GM21717 (cell line): ENCODE results near the gene METTL22.
A peak's percentile ranks its signal among the peaks of the same experiment; 100 is the strongest.

Experiments used
- ATAC-seq: cut with Tn5 transposase; IDR thresholded peaks from one replicate; pipeline ENCODE4 v1.9.1; 2021; ENCODE audit warnings: mild to moderate bottlenecking, moderate library complexity; ENCODE audit not compliant: unreplicated experiment

Gene METTL22, protein sequence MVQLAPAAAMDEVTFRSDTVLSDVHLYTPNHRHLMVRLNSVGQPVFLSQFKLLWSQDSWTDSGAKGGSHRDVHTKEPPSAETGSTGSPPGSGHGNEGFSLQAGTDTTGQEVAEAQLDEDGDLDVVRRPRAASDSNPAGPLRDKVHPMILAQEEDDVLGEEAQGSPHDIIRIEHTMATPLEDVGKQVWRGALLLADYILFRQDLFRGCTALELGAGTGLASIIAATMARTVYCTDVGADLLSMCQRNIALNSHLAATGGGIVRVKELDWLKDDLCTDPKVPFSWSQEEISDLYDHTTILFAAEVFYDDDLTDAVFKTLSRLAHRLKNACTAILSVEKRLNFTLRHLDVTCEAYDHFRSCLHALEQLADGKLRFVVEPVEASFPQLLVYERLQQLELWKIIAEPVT

GRCh38 chr16:8621572-8622314, at the start of gene METTL22:
Gene METTL22 (plus strand): TSS chr16:8621698. CDS start chr16:8625666, 3,968 bp downstream.
- ATAC-seq, result peak; percentile 89

- ATAC-seq, result no peak
These were observed 49.2 kb upstream of the METTL22 start for GRCh38 chr16:8572063-8572918.

DNA sequence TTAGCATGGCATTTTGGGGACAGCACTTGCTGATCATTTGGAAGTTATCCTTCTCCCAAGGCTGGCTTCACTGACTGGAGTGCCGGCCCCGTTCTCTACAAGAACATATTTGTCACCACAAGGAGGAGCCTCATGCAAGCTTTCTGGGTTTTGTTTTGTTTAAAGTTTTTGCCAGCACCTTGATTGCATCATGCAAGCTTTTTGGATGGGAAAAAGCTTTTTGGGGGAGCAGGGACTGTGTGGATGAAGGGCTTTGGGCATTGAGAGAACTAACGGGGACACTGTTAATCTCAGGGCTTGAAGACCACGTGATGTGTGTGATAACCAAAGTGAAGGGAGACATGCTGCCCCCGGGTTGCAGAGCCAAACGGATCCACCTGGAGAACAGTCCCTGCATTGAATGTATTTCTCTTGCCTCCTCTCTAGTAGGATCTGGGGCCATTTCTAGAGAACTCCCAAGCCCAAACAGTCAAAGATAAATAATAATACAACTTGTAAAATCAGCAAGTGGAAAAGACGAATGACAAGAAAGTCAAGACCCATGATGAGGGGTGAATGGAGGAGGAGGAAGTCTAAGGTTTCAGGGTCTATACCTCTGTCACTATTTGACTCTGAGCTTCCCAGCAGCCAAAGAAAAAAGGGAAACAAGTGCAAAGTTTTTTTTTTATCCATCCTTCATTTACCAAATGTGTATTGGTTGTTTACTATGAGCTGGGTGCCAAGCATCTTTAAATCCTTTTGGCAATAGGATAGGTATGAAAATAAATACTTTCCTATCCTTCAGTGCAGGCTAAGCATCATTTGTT, 48.4 kb upstream of the METTL22 start:
- no peak for ATAC-seq

GRCh38 chr16:8575399-8575798, 46.1 kb upstream of the METTL22 start:
- ATAC-seq, result no peak

DNA sequence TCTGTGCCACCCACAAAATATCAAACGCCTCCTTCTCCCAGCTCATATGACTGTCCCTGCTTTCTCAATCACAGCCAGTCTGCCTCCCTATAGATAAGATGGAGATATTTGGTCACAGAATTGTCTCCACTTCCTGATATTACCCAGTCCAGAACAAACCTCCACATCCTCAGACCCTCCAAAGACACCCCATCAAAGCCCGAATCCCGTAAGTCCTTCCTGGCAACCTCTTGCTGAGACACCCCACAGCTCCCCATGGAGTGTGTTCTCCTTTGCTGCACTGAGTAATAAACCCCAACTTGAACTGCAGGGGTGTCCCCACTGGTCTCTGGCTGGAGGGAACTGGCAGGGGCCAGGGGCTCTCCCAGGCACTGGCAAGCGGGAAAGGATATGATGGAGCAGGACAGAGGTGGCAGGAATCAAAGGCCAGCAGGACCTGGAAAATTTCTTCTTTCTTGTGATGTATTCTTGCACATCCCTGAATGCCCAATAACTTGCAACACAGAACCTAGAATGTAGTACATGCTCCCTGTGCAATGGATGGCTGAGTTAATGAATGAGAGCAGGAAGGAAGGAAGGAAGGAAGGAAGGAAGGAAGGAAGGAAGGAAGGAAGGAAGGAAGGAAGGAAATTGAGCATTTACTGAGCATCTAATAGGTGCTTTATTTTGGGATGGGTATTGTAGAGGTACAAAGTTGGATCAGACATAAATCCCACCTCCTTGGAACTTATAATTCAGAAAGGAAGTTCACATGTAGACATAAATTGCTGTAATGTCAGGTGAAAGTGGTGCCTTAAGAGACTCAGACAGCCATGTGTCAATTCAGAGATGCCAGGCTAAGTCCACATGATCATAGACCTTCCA, 45.1 kb upstream of the METTL22 start:
- no peak for ATAC-seq

DNA sequence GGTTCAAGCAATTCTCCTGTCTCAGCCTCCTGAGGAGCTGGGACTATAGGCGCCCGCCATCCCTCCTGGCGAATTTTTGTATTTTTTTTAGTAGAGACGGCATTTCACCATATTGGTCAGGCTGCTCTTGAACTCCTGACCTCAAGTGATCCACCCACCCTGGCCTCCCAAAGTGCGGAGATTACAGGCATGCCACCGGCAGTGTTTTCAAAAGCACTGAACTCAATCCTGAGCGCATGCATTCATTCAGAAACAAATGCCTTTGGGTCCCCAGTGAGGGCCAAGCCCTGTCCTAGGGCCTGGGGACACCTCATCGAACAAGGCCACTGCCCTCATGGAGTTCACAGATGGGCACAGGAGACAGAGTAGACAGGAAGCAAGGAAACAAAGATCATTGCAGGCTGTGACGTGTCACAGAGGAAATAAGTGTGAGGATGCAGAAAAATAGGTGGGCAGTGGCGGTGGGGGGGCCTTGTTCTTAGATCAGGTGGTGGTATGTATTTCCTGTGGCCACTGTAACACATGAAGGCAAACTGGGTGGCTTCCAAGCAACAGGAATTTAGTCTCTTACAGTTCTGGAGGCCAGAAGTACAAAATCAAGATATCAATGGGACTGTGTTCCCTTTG, 43.7 kb upstream of the METTL22 start:
- ATAC-seq, result no peak

- ATAC-seq, result no peak
These were observed 41.9 kb upstream of the METTL22 start for GRCh38 chr16:8579559-8579958.

DNA sequence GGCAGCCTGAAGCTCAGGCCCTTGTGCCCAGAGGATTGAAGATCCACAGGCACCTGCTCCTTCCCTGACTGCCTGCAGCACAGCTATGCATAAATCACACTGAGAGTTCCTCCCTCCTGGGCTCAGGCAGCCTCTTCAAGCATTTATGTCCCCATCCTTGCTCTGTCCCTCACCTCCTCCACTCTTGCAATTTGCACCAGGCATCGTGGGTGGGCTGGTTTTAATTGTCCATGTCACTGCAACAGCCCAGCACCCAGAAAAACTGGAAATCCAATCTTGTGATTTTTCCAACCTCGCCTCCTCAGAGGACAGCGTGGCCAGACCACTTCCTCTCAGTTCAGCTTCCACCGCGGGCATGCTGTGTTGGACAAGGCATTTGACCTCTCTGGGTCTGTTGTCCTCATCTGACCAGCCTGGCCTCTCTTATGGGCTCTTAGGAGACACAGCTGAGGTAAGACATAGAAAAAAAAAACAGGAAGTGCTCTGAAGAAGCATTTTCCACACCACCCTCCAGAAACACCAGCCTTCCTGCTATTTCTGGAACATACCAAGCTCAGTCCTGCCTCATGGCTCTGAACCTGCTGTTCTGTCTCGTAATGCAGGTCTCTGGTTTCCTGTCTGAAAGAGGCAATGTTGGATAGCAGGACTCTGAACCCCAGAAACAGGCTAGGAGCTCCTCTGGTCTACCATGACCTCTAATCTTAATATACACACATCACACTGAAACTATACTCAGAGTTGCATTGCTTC, 39.5 kb upstream of the METTL22 start:
- ATAC-seq, result no peak

GRCh38 chr16:8583199-8583598, 38.3 kb upstream of the METTL22 start:
- ATAC-seq, result no peak

GRCh38 chr16:8583732-8584131, 37.8 kb upstream of the METTL22 start:
- no peak for ATAC-seq

- ATAC-seq, result no peak
These were observed 36.5 kb upstream of the METTL22 start for GRCh38 chr16:8585041-8585440.

DNA sequence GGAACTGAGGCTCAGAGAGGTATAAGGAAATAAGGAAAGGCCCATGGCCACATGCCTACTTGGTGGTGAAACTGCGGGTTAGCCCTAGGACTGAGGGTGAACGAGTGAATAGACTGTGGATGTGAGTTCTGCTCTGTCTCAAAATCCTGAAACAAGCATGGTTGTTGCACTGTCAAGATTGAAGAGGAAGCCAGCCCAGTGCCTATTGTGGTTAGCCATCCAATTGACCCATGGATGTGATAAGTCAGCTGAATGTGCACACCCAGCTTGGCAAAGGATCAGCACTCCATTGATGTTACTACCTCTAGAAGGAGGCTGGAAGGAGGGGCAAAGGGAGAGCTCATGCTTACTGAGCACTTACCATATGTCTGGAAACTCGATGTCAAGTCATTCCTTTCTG, 35.6 kb upstream of the METTL22 start:
- ATAC-seq, result no peak

- no peak for ATAC-seq
These were observed 34.4 kb upstream of the METTL22 start for GRCh38 chr16:8587065-8587464.

GRCh38 chr16:8588682-8589056, 32.8 kb upstream of the METTL22 start:
- ATAC-seq, result no peak

- ATAC-seq, result no peak
These were observed 32.2 kb upstream of the METTL22 start for GRCh38 chr16:8589057-8589899.

GRCh38 chr16:8589900-8590688, 31.4 kb upstream of the METTL22 start, which contains the start of gene TMEM114:
Gene TMEM114 (minus strand): TSS chr16:8590511. CDS start chr16:8589838, 673 bp downstream.
- ATAC-seq, result no peak

DNA sequence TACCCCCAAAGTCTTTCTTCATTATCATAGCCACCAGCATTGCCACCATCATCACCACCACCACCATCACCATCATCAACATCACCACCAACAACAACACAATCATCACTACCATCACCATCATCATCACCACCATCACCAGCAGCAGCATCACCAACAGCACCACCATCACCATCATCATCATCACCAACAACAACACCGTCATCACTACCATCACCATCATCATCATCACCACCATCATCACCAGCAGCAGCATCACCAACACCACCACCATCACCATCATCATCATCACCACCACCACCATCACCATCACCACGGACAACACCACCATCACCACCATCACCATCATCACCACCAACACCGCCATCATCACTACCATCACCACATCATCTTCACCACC, 30.7 kb upstream of the METTL22 start:
- no peak for ATAC-seq
